Natural killer cell (primary cell): ENCODE data around the gene DSG2. TPM values are rescaled to one million over a fixed set of nuclear protein-coding genes. Genes with fewer than 3 reads are reported as not detected.

Source experiments
- ATAC-seq, 3 donors: fragments of 150-1000 bp in 2 of 3; fragments of 200-7000 bp in 1 of 3; cut with Tn5 transposase; 1 replicate in 1 of 3; 2 replicates in 2 of 3; pipeline ENCODE4 v1.10.0; 2021; ENCODE audit warnings: mild to moderate bottlenecking in 2 of 3, moderate library complexity in 2 of 3
- DNase-seq, 2 donors: peaks; one replicate each; pipeline versions ENCODE4 v3.0.0 to v3.0.0-alpha.2; 2013 to 2021; ENCODE audit warnings: mixed read lengths in 1 of 2
- H3K27ac ChIP-seq: one replicate; pipeline ENCODE4 v1.5.1; 2013; ENCODE audit warnings: mild to moderate bottlenecking, low read length
- H3K27me3 ChIP-seq: one replicate; pipeline ENCODE4 v1.6.1; 2013; ENCODE audit warnings: low read length; ENCODE audit not compliant: control insufficient read depth, insufficient read depth
- H3K36me3 ChIP-seq: one replicate; pipeline ENCODE4 v1.6.1; 2013; ENCODE audit warnings: low read length; ENCODE audit not compliant: control insufficient read depth, insufficient read depth
- H3K4me1 ChIP-seq: one replicate; pipeline ENCODE4 v1.6.1; 2013; ENCODE audit warnings: low read length; ENCODE audit not compliant: control insufficient read depth, insufficient read depth
- H3K4me3 ChIP-seq: one replicate; pipeline ENCODE4 v1.5.1; 2013; ENCODE audit warnings: low read length
- H3K9me3 ChIP-seq: one replicate; pipeline ENCODE4 v1.6.1; 2013; ENCODE audit warnings: low read length; ENCODE audit not compliant: control insufficient read depth, insufficient read depth
- H3K27ac Mint-ChIP-seq, 2 donors: one replicate each; pipeline ENCODE4 v1.8.0; 2022; ENCODE audit warnings: mild to moderate bottlenecking in 2 of 2, mixed read lengths in 2 of 2, moderate library complexity in 1 of 2
- H3K27me3 Mint-ChIP-seq, 2 donors: one replicate each; pipeline ENCODE4 v1.8.0; 2022; ENCODE audit warnings: low read depth in 2 of 2, mixed read lengths in 2 of 2
- H3K36me3 Mint-ChIP-seq: one replicate; pipeline ENCODE4 v1.8.0; 2022; ENCODE audit warnings: mixed read lengths
- H3K4me1 Mint-ChIP-seq, 2 donors: one replicate each; pipeline ENCODE4 v1.8.0; 2022; ENCODE audit warnings: mixed read lengths in 2 of 2
- H3K4me3 Mint-ChIP-seq: one replicate; pipeline ENCODE4 v1.8.0; 2022; ENCODE audit warnings: mild to moderate bottlenecking, moderate library complexity, mixed read lengths
- H3K9me3 Mint-ChIP-seq, 2 donors: one replicate each; pipeline ENCODE4 v1.8.0; 2022; ENCODE audit warnings: mixed read lengths in 2 of 2
- CTCF ChIP-seq: fragments of 200-600 bp; IDR thresholded peaks from one replicate; pipeline ENCODE4 v1.8.0; 2022; ENCODE audit warnings: antibody characterized with exemption
- WGBS: methylation state at CpG from one replicate; pipeline ENCODE4 v1.1.7; 2013; ENCODE audit warnings: missing lambda C conversion rate; ENCODE audit not compliant: insufficient coverage; 5-methylcytosine and 5-hydroxymethylcytosine counted together
- intact Hi-C: fragments of 100-400 bp; cut with micrococcal nuclease; formaldehyde crosslinking; loops from one replicate; pipeline ENCODE4 v1.14.2; 2022
- total RNA-seq, 4 donors: library from RNA; stranded (reverse); fragments of 120-200 nt in 1 of 4; gene quantifications; one replicate each; pipeline versions ENCODE4 v1.2.3 to v1.2.4, GENCODE V29; 2013 to 2022

The DSG2 gene
- total RNA-seq, 3 donors from 2014 or later (not counting 1 experiment from before 2014, with no cell fraction given), result 0.05 to 0.53 TPM; not detected in 1

- 96% methylated on average over 2 of the region's 3 CpGs for WGBS
- no peak for TF ChIP-seq CTCF
- Histone ChIP-seq H3K27me3 (no peaks in the 10 kb centered on the region), H3K4me3 (no peak overlapping the region), H3K4me1 (no peaks in the 10 kb centered on the region), H3K36me3 (no peaks in the 10 kb centered on the region), H3K27ac (no peak overlapping the region), H3K9me3 (no peaks in the 10 kb centered on the region)
- Mint-ChIP-seq H3K36me3 (no peaks in the 10 kb centered on the region), H3K4me1 (no peaks in the 10 kb centered on the region), H3K27ac (no peak overlapping the region), H3K4me3 (no peak overlapping the region), H3K27me3 (peaks cover 0 to 6% of the 10 kb centered on the region in 2 donors), H3K9me3 (peaks cover 0 to 2% of the 10 kb centered on the region in 2 donors)
- intact Hi-C loops, result no loop called here
- ATAC-seq (no peak), DNase-seq (no peak)
Observed at GRCh38 chr18:31454066-31454708, 43.8 kb upstream of the DSG2 start.

GRCh38 chr18:31469629-31470028 is 28.3 kb upstream of the DSG2 start:
- no peaks in the 10 kb centered on the region for H3K27me3 ChIP-seq
- no peaks in the 10 kb centered on the region for H3K9me3 ChIP-seq
- Mint-ChIP-seq H3K4me1 (no peaks in the 10 kb centered on the region), H3K36me3 (no peaks in the 10 kb centered on the region), H3K9me3 (peaks cover 2 to 3% of the 10 kb centered on the region in 2 donors), H3K27ac (no peak overlapping the region), H3K4me3 (no peak overlapping the region), H3K27me3 (peaks cover 3 to 26% of the 10 kb centered on the region in 2 donors)
- no peaks in the 10 kb centered on the region for H3K36me3 ChIP-seq
- H3K27ac ChIP-seq, result no peak overlapping the region
- intact Hi-C loops, result no loop called here
- H3K4me3 ChIP-seq, result no peak overlapping the region
- no peak for DNase-seq
- WGBS, result no CpG with 5 or more reads among the region's 1 CpG
- no peak for TF ChIP-seq CTCF
- no peaks in the 10 kb centered on the region for H3K4me1 ChIP-seq
- no peak for ATAC-seq

- Mint-ChIP-seq H3K4me1 (no peaks in the 10 kb centered on the region), H3K9me3 (no peaks in the 10 kb centered on the region), H3K36me3 (no peaks in the 10 kb centered on the region), H3K27me3 (peaks cover 6 to 38% of the 10 kb centered on the region in 2 donors), H3K27ac (no peak overlapping the region), H3K4me3 (no peak overlapping the region)
- ATAC-seq (no peak), DNase-seq (no peak)
- intact Hi-C loops, result no loop called here
- H3K36me3 ChIP-seq, result no peaks in the 10 kb centered on the region
- H3K4me3 ChIP-seq, result no peak overlapping the region
- H3K4me1 ChIP-seq, result no peaks in the 10 kb centered on the region
- no peak overlapping the region for H3K27ac ChIP-seq
- no peaks in the 10 kb centered on the region for H3K9me3 ChIP-seq
- no peaks in the 10 kb centered on the region for H3K27me3 ChIP-seq
- WGBS, result 93% methylated on average over 10 of the region's 10 CpGs
- no peak for TF ChIP-seq CTCF
Observed at GRCh38 chr18:31478688-31479087, 19.3 kb upstream of the DSG2 start.

- H3K36me3 Mint-ChIP-seq, result no peaks in the 10 kb centered on the region
- 100% methylated on average over 1 of the region's 1 CpG for WGBS
Observed at GRCh38 chr18:31482051-31482450, 15.9 kb upstream of the DSG2 start.

More at GRCh38 chr18:31482051-31482450, 15.9 kb upstream of the DSG2 start:
- no peaks in the 10 kb centered on the region for H3K4me1 ChIP-seq
- H3K27ac ChIP-seq, result no peak overlapping the region
- H3K27me3 ChIP-seq, result no peaks in the 10 kb centered on the region
- H3K36me3 ChIP-seq, result no peaks in the 10 kb centered on the region
- intact Hi-C loops, result no loop called here
- peaks cover 9 to 23% of the 10 kb centered on the region in 2 donors for H3K27me3 Mint-ChIP-seq
- no peak overlapping the region for H3K4me3 ChIP-seq
- DNase-seq (no peak), ATAC-seq (no peak)
- no peak overlapping the region for H3K4me3 Mint-ChIP-seq
- TF ChIP-seq CTCF, result no peak
- H3K9me3 ChIP-seq, result no peaks in the 10 kb centered on the region
- no peaks in the 10 kb centered on the region for H3K4me1 Mint-ChIP-seq
- H3K27ac Mint-ChIP-seq, result no peak overlapping the region
- H3K9me3 Mint-ChIP-seq, result no peaks in the 10 kb centered on the region
